Skeletal muscle satellite cell (primary cell): ENCODE data around the gene DLL1. TPM values are rescaled to one million over a fixed set of nuclear protein-coding genes. Genes with fewer than 3 reads are reported as not detected.

Source experiments
- H3K27me3 ChIP-seq: 2 replicates; pipeline ENCODE4 v1.7.0; 2013; ENCODE audit warnings: low read length; ENCODE audit not compliant: control insufficient read depth, insufficient read depth
- H3K36me3 ChIP-seq: 2 replicates; pipeline ENCODE4 v1.7.0; 2013; ENCODE audit warnings: mild to moderate bottlenecking, control low read depth, low read length; ENCODE audit not compliant: insufficient read depth
- H3K4me1 ChIP-seq: 2 replicates; pipeline ENCODE4 v1.7.0; 2013; ENCODE audit warnings: low read length; ENCODE audit not compliant: control insufficient read depth, insufficient read depth
- H3K4me2 ChIP-seq: 2 replicates; pipeline ENCODE4 v1.7.0; 2013; ENCODE audit warnings: mild to moderate bottlenecking, low read length
- H3K4me3 ChIP-seq: 2 replicates; pipeline ENCODE4 v1.7.0; 2013; ENCODE audit warnings: low read length
- H3K9ac ChIP-seq: 2 replicates; pipeline ENCODE4 v1.7.0; 2013; ENCODE audit warnings: mild to moderate bottlenecking, low read depth, low read length, moderate library complexity
- H3K9me3 ChIP-seq: replicated peaks from 2 replicates; pipeline ENCODE4 v1.7.0; 2013; ENCODE audit warnings: mild to moderate bottlenecking, control low read depth, low read length
- small RNA-seq: library from RNA; depleted of rRNA; stranded (forward); fragments of <200 nt; gene quantifications from one replicate; pipeline ENCODE3, GENCODE V24; 2012

DLL1 gene

GRCh38 chr6:170243386-170243785, 47.5 kb downstream of the DLL1 start:
- no peaks in the 10 kb centered on the region for H3K36me3 ChIP-seq
- no peak overlapping the region for H3K9ac ChIP-seq
- peak overlapping the region; percentile 58 for H3K4me2 ChIP-seq
- peaks cover 13% of the 10 kb centered on the region for H3K27me3 ChIP-seq
- H3K4me1 ChIP-seq, result peaks cover 14% of the 10 kb centered on the region
- no peaks in the 10 kb centered on the region for H3K9me3 ChIP-seq
- H3K4me3 ChIP-seq, result peak overlapping the region; percentile 35

- no peaks in the 10 kb centered on the region for H3K9me3 ChIP-seq
Observed at GRCh38 chr6:170238741-170239565, 51.9 kb downstream of the DLL1 start.

GRCh38 chr6:170237999-170238740, 52.7 kb downstream of the DLL1 start:
- peaks cover 3% of the 10 kb centered on the region for H3K27me3 ChIP-seq
- H3K9me3 ChIP-seq, result no peaks in the 10 kb centered on the region
- no peak overlapping the region for H3K4me3 ChIP-seq
- no peak overlapping the region for H3K4me2 ChIP-seq
- H3K36me3 ChIP-seq, result no peaks in the 10 kb centered on the region
- no peaks in the 10 kb centered on the region for H3K4me1 ChIP-seq
- no peak overlapping the region for H3K9ac ChIP-seq

More at GRCh38 chr6:170238741-170239565, 51.9 kb downstream of the DLL1 start:
- Histone ChIP-seq H3K27me3 (peaks cover 3% of the 10 kb centered on the region), H3K36me3 (no peaks in the 10 kb centered on the region), H3K4me2 (no peak overlapping the region), H3K4me1 (peaks cover 4% of the 10 kb centered on the region), H3K9ac (no peak overlapping the region), H3K4me3 (no peak overlapping the region)

GRCh38 chr6:170236131-170236836, 54.6 kb downstream of the DLL1 start:
- no peaks in the 10 kb centered on the region for H3K36me3 ChIP-seq
- no peaks in the 10 kb centered on the region for H3K4me1 ChIP-seq
- H3K4me2 ChIP-seq, result no peak overlapping the region
- peaks cover 9% of the 10 kb centered on the region for H3K27me3 ChIP-seq
- H3K9me3 ChIP-seq, result no peaks in the 10 kb centered on the region
- H3K4me3 ChIP-seq, result no peak overlapping the region
- H3K9ac ChIP-seq, result no peak overlapping the region

- Histone ChIP-seq H3K4me3 (no peak overlapping the region), H3K36me3 (no peaks in the 10 kb centered on the region), H3K4me2 (no peak overlapping the region), H3K27me3 (peaks cover 17% of the 10 kb centered on the region), H3K4me1 (no peaks in the 10 kb centered on the region), H3K9ac (no peak overlapping the region), H3K9me3 (no peaks in the 10 kb centered on the region)
Observed at GRCh38 chr6:170235391-170236125, 55.3 kb downstream of the DLL1 start.

GRCh38 chr6:170234419-170234818, 56.5 kb downstream of the DLL1 start:
- Histone ChIP-seq H3K36me3 (no peaks in the 10 kb centered on the region), H3K27me3 (peaks cover 21% of the 10 kb centered on the region), H3K4me2 (no peak overlapping the region), H3K4me1 (no peaks in the 10 kb centered on the region), H3K9ac (no peak overlapping the region), H3K9me3 (no peaks in the 10 kb centered on the region), H3K4me3 (no peak overlapping the region)

- Histone ChIP-seq H3K27me3 (peaks cover 27% of the 10 kb centered on the region), H3K4me1 (no peaks in the 10 kb centered on the region), H3K4me2 (no peak overlapping the region), H3K9me3 (no peaks in the 10 kb centered on the region), H3K9ac (no peak overlapping the region), H3K36me3 (no peaks in the 10 kb centered on the region), H3K4me3 (no peak overlapping the region)
Observed at GRCh38 chr6:170233286-170234205, 57.3 kb downstream of the DLL1 start.

Small RNA genes within 50 kb of the gene (small RNA-seq; reads per million reads assigned to genes)
- not detected for gene MIR4644
